Glutamatergic neuron (in vitro differentiated cells): ENCODE measurements around the gene FUZ. TPM values are rescaled to one million over a fixed set of nuclear protein-coding genes. Genes with fewer than 3 reads are reported as not detected.

ENCODE experiments used
- DNase-seq: peaks from one replicate; pipeline ENCODE4 v3.0.0; 2022
- H3K27ac Mint-ChIP-seq: one replicate; pipeline ENCODE4 v1.8.0; 2020; ENCODE audit warnings: mild to moderate bottlenecking, mixed read lengths, inconsistent platforms; ENCODE audit not compliant: unreplicated experiment
- H3K27me3 Mint-ChIP-seq: one replicate; pipeline ENCODE4 v1.8.0; 2020; ENCODE audit warnings: mild to moderate bottlenecking, moderate library complexity, mixed read lengths, inconsistent platforms; ENCODE audit not compliant: unreplicated experiment
- H3K36me3 Mint-ChIP-seq: one replicate; pipeline ENCODE4 v1.8.0; 2020; ENCODE audit warnings: mild to moderate bottlenecking, mixed read lengths, inconsistent platforms; ENCODE audit not compliant: unreplicated experiment
- H3K4me1 Mint-ChIP-seq: one replicate; pipeline ENCODE4 v1.8.0; 2020; ENCODE audit warnings: mild to moderate bottlenecking, low read depth, mixed read lengths, inconsistent platforms; ENCODE audit not compliant: unreplicated experiment
- H3K4me3 Mint-ChIP-seq: one replicate; pipeline ENCODE4 v1.8.0; 2020; ENCODE audit warnings: mild to moderate bottlenecking, mixed read lengths, inconsistent platforms; ENCODE audit not compliant: unreplicated experiment
- H3K9me3 Mint-ChIP-seq: one replicate; pipeline ENCODE4 v1.8.0; 2020; ENCODE audit warnings: mild to moderate bottlenecking, moderate library complexity, mixed read lengths, inconsistent platforms; ENCODE audit not compliant: unreplicated experiment
- total RNA-seq: library from RNA; stranded (reverse); fragmentation: NEBNext Ultra II Directional; extraction: Animal tissue kit (Norgen Biotek cat#: 25700); gene quantifications from one replicate; pipeline ENCODE4 v1.2.1, GENCODE V29; 2021; ENCODE audit not compliant: unreplicated experiment
- TF ChIP-seq, protein P1 (sequence below): fragments of 200-600 bp; sonication (generic); IDR thresholded peaks from one replicate; pipeline ENCODE4 v1.5.0; 2021; ENCODE audit not compliant: partially characterized antibody, unreplicated experiment

The FUZ gene
- total RNA-seq, 1 donor from 2014 or later, result 13.6 TPM

DNA sequence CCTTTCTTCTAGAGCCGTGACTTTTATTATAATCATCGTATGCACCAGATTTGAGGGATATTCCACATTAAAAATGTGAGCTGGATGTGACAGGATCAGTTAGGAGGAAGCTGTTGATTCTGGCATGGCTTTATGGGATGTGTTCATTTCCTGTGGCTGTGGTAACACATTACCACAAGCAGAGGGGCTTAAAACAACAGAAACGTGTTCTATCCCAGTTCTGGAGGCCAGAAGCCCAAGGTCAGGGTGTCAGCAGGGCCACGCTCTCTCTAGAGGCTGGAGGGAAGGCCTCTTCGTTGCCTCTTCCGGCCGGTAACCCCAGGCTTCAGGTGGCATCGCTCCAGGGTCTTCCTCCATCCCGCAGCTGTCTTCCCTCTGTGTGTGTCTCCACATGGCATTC lies 19.5 kb upstream of the FUZ start:
- peaks cover 6% of the 10 kb centered on the region for H3K36me3 Mint-ChIP-seq
- no peak overlapping the region for H3K27ac Mint-ChIP-seq
- H3K4me3 Mint-ChIP-seq, result no peak overlapping the region

DNA sequence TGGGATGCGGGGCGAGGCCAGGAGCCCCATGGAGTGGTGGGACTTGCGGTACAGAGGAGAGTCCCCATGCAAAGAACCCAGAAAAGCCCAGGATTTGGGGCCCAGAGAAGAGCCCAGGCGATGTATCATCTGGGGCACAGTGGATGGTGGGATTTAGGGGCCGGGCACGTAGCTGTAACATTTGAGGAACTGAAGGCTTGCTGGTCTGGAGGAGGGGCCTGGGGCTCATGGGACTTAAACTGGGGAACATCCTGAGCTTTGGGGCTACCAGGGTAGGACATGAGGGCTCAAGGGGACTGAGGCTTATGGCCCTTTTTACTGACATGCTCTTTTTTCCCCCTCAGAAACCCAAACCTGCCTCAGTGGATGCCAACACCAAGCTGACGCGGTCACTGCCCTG lies 18.5 kb upstream of the FUZ start:
- Mint-ChIP-seq H3K9me3 (peaks cover 3% of the 10 kb centered on the region), H3K27ac (no peak overlapping the region)
- TF ChIP-seq, protein P1, sequence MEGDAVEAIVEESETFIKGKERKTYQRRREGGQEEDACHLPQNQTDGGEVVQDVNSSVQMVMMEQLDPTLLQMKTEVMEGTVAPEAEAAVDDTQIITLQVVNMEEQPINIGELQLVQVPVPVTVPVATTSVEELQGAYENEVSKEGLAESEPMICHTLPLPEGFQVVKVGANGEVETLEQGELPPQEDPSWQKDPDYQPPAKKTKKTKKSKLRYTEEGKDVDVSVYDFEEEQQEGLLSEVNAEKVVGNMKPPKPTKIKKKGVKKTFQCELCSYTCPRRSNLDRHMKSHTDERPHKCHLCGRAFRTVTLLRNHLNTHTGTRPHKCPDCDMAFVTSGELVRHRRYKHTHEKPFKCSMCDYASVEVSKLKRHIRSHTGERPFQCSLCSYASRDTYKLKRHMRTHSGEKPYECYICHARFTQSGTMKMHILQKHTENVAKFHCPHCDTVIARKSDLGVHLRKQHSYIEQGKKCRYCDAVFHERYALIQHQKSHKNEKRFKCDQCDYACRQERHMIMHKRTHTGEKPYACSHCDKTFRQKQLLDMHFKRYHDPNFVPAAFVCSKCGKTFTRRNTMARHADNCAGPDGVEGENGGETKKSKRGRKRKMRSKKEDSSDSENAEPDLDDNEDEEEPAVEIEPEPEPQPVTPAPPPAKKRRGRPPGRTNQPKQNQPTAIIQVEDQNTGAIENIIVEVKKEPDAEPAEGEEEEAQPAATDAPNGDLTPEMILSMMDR, result no peak

More for the DNA sequence above, 19.5 kb upstream of the FUZ start:
- Mint-ChIP-seq H3K27me3 (peaks cover 5% of the 10 kb centered on the region), H3K9me3 (peaks cover 3% of the 10 kb centered on the region), H3K4me1 (no peaks in the 10 kb centered on the region)
- TF ChIP-seq, protein P1, result no peak
- no peak for DNase-seq

DNA sequence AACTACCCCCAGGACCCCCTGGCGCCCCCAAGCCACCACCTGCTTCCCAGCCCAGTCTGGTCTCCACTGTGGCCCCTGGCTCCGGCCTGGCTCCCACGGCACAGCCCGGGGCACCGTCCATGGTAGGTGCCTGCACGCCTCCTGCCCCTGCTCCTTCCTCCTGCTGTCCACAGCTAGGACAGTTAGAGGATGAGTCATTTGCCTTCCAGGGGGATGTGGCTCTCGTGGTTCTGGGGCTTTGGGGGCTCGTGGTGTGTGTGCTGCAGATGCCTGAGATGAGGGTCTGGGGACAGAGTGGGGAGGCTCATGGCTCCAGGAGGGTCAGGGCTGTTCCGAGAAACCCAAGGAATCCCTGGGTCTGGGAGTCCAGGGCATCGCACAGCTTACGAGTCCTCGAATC lies 17.7 kb upstream of the FUZ start:
- Mint-ChIP-seq H3K36me3 (no peaks in the 10 kb centered on the region), H3K27ac (no peak overlapping the region)

More for the DNA sequence above, 18.5 kb upstream of the FUZ start:
- Mint-ChIP-seq H3K36me3 (no peaks in the 10 kb centered on the region), H3K27me3 (peaks cover 7% of the 10 kb centered on the region), H3K4me1 (peaks cover 2% of the 10 kb centered on the region), H3K4me3 (no peak overlapping the region)
- no peak for DNase-seq

DNA sequence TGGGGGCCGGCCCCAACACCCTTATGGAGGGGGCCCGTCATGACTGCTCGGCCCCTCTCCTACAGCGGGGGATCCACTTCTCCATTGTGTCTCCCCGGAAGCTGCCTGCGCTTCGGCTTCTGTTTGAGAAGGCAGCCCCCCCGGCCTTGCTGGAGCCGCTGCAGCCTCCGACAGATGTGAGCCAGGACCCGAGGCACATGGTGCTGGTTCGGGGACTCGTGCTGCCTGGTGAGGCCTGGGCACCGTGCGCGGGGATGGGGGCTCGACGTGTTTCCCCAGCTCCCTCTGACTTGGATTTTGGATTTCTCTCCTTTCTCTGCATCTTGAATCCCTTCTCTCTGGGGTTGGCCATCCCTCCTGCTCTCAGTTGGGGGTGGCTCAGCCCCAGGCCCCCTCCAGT lies 16.6 kb upstream of the FUZ start:
- TF ChIP-seq, protein P1, result no peak
- H3K9me3 Mint-ChIP-seq, result peaks cover 5% of the 10 kb centered on the region
- peaks cover 2% of the 10 kb centered on the region for H3K4me1 Mint-ChIP-seq
- DNase-seq, result no peak
- H3K4me3 Mint-ChIP-seq, result no peak overlapping the region
- no peak overlapping the region for H3K27ac Mint-ChIP-seq
- peaks cover 7% of the 10 kb centered on the region for H3K27me3 Mint-ChIP-seq
- no peaks in the 10 kb centered on the region for H3K36me3 Mint-ChIP-seq

More for the DNA sequence above, 17.7 kb upstream of the FUZ start:
- Mint-ChIP-seq H3K9me3 (peaks cover 5% of the 10 kb centered on the region), H3K27me3 (peaks cover 7% of the 10 kb centered on the region), H3K4me3 (no peak overlapping the region), H3K4me1 (peaks cover 2% of the 10 kb centered on the region)
- TF ChIP-seq, protein P1, result no peak
- DNase-seq, result no peak

DNA sequence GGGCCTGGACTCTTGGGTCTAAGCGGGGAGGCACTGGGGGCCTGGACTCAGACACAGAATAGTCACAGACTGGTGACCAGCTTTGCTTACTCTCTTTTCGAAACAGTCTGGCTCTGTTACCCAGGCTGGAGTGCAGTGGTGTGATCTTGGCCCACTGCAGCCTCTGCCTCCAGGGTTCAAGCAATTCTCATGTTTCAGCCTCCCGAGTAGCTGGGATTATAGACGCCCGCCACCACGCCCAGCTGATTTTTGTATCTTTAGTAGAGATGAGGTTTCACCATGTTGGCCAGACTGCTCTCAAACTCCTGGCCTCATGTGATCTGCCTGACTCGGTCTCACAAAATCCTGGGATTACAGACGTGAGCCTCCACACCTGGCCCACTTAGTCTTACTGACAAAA lies 16.1 kb upstream of the FUZ start:
- Mint-ChIP-seq H3K27ac (no peak overlapping the region), H3K4me1 (peaks cover 2% of the 10 kb centered on the region), H3K9me3 (peaks cover 5% of the 10 kb centered on the region), H3K4me3 (no peak overlapping the region), H3K36me3 (no peaks in the 10 kb centered on the region), H3K27me3 (peaks cover 7% of the 10 kb centered on the region)
- TF ChIP-seq, protein P1, result no peak
- DNase-seq, result no peak
